Esophagus squamous epithelium (tissue), 5 donors: Measurements from ENCODE around the gene FGFRL1. TPM values are rescaled to one million over a fixed set of nuclear protein-coding genes. Genes with fewer than 3 reads are reported as not detected.

Experiments used
- DNase-seq: peaks from one replicate; lab custom pipeline; 2025; lab: John Stamatoyannopoulos, UW
- H3K27ac ChIP-seq, 4 donors: fragments of 200-600 bp; sonication (generic); one replicate each; pipeline ENCODE4 v1.5.1; 2016 to 2019; ENCODE audit warnings: mild to moderate bottlenecking in 1 of 4
- H3K27me3 ChIP-seq, 4 donors: fragments of 200-600 bp; sonication (generic); 1 replicate in 3 of 4; 2 replicates in 1 of 4; pipeline versions ENCODE4 v1.5.1 to v1.6.0; 2017 to 2021; ENCODE audit warnings: antibody characterized with exemption in 1 of 4
- H3K36me3 ChIP-seq, 3 donors: fragments of 200-600 bp; sonication (generic); one replicate each; pipeline ENCODE4 v1.5.1; 2016 to 2019
- H3K4me1 ChIP-seq, 3 donors: fragments of 200-600 bp; sonication (generic); one replicate each; pipeline ENCODE4 v1.5.1; 2017 to 2019
- H3K4me3 ChIP-seq, 4 donors: fragments of 200-600 bp; sonication (generic); 1 replicate in 3 of 4; 2 replicates in 1 of 4; pipeline ENCODE4 v1.5.1; 2016 to 2019; ENCODE audit warnings: mild to moderate bottlenecking in 2 of 4, moderate library complexity in 1 of 4
- H3K9me3 ChIP-seq, 3 donors: fragments of 200-600 bp; sonication (generic); one replicate each; pipeline ENCODE4 v1.5.1; 2016 to 2019
- POLR2A ChIP-seq, 4 donors: fragments of 450-650 bp; IDR thresholded peaks; one replicate each; pipeline ENCODE4 v1.6.1; 2017; ENCODE audit warnings: antibody characterized with exemption in 4 of 4, mild to moderate bottlenecking in 4 of 4, moderate library complexity in 3 of 4
- WGBS, 2 donors: methylation state at CpG; one replicate each; pipeline ENCODE4 v1.1.5; 2018; 5-methylcytosine and 5-hydroxymethylcytosine counted together
- intact Hi-C: fragments of 100-400 bp; cut with DNase I; formaldehyde crosslinking; loops from one replicate; pipeline ENCODE4 v1.15.0; 2022
- total RNA-seq, 4 donors: library from RNA; depleted of rRNA; stranded (reverse); fragments of >200 nt; gene quantifications; one replicate each; pipeline ENCODE4 v1.1.0, GENCODE V29; 2016
- TF ChIP-seq, protein P1 (sequence below), 6 experiments: fragments of 450-650 bp in 4 of 6; fragments of 200-600 bp in 2 of 6; sonication (generic) in 2 of 6; IDR thresholded peaks; one replicate each; pipeline ENCODE4 v1.5.1; 2016 to 2019; ENCODE audit warnings: antibody characterized with exemption in 6 of 6, mild to moderate bottlenecking in 4 of 6, moderate library complexity in 4 of 6
- donor health status: DM: yes; HTN: yes; CAD: no.

Gene FGFRL1
- total RNA-seq, 4 donors from 2014 or later, result 2.8 to 10.1 (median 4.7) TPM

DNA sequence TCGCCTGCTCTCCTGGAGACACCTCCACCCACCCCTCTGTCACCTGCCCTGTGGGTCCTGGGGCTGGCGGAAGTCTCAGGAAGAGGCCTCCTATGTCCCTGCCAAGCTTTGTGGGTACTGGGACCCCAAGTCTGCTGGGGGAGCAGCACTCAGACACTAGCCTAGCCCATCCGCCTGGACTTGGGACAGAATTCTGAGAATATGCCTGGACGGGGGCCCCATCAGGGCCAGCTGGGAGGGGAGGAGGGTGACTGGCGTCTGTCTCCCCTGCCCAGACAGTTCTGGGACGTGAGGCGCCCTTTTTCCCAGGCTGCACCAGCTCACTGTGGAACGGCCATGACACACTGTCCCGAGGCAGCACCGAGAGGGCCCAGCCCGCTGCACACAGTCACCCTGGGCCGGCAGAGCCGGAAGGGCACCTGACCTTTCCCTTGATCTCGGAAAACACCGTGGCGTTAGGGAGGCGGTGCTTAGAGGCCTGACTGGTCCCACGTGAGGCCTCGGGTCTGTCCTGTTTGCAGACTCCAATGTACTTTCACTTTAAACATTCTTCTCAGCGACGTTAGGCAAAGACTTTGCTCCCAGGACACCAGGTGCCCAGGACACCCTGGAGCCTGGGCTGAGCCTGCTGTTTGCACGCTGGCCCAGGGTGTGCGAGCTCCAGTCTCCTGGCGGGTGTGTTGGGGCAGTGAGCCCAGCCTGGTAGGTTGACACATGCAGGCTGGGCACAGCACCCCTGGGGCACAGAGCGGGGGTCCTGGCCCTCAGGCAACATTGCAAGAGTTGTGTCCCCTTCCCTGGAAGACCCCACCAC, 18.9 kb upstream of the FGFRL1 start:
- intact Hi-C loops, result no loop called here
- Histone ChIP-seq H3K4me1 (peaks cover 17 to 42% (median 17%) of the 10 kb centered on the region in 3 donors), H3K27ac (peak overlapping the region; percentile 30 to 65 (median 60)), H3K4me3 (peak overlapping the region; percentile 4 to 51 (median 28)), H3K36me3 (peaks cover 0 to 35% (median 0%) of the 10 kb centered on the region in 3 donors), H3K9me3 (no peaks in the 10 kb centered on the region), H3K27me3 (peaks cover 0 to 22% (median under 1%) of the 10 kb centered on the region in 4 donors)
- WGBS, 2 donors, result 75% methylated on average over 8 of the region's 25 CpGs; no CpG with 5 or more reads in 1 of the 2 donors
- no peak for DNase-seq
- no peak for TF ChIP-seq POLR2A (IDR thresholded peaks at IDR 0.05)
- TF ChIP-seq, protein P1, sequence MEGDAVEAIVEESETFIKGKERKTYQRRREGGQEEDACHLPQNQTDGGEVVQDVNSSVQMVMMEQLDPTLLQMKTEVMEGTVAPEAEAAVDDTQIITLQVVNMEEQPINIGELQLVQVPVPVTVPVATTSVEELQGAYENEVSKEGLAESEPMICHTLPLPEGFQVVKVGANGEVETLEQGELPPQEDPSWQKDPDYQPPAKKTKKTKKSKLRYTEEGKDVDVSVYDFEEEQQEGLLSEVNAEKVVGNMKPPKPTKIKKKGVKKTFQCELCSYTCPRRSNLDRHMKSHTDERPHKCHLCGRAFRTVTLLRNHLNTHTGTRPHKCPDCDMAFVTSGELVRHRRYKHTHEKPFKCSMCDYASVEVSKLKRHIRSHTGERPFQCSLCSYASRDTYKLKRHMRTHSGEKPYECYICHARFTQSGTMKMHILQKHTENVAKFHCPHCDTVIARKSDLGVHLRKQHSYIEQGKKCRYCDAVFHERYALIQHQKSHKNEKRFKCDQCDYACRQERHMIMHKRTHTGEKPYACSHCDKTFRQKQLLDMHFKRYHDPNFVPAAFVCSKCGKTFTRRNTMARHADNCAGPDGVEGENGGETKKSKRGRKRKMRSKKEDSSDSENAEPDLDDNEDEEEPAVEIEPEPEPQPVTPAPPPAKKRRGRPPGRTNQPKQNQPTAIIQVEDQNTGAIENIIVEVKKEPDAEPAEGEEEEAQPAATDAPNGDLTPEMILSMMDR (IDR thresholded peaks at IDR 0.05), result no peak

DNA sequence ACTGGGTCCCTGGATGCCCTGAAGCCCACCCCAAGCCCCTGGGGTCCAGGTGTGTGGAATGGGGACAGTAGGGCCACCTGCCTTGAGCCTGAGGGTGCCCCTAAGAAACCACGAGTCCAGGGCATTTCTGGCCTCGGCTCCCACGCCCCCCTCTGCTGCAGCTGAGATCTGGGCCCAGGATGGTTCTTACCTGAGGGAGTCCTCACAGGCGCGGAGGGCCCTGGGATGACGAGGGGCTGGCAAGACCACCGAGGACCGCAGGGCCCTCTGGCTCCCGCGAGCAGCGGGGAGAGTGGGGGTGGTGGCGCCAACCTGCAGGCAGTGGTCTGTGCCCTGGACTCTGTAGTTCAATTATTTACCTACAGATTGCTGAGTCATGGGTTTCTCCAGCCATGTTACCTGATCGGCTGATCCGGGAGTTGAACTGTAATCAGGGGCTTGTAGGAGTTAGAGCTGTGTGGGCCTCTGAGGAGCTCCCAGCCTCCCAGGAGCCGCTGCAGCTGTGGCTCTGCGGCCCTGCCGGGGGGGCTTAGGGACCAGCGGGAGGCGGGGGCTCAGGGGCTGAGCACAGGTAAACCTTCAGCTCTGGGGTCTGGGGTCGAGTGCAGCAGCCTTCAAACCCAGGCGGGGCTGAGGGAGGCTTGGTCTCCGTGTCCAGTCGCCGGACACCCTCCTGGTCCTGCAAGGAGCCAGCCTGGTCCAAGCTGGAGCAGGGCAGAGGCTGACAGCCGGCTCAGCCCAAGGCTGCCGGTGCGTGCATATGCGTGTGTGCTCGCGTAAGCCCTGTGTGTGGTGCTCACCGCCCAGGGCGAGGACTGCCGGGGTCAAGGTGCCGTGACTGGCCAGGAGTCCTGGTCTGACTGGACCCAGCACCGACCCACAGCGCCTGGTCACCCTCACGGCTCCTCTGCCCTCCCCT, 18.1 kb upstream of the FGFRL1 start, which contains the start of gene SLC26A1:
Gene SLC26A1, minus strand, starts transcription at position 294 of the 919 bp plus-strand sequence. CDS start 1,701 bp downstream, outside the sequence.
- TF ChIP-seq, protein P1 (IDR thresholded peaks at IDR 0.05), result no peak
- no peak for TF ChIP-seq POLR2A (IDR thresholded peaks at IDR 0.05)
- Histone ChIP-seq H3K27me3 (peaks cover 0 to 30% (median 8%) of the 10 kb centered on the region in 4 donors), H3K9me3 (no peaks in the 10 kb centered on the region), H3K36me3 (peaks cover 0 to 35% (median 0%) of the 10 kb centered on the region in 3 donors), H3K4me1 (peaks cover 16 to 42% (median 17%) of the 10 kb centered on the region in 3 donors), H3K27ac (peak within 1 kb of the TSS; percentile 30 to 65 (median 60)), H3K4me3 (peak within 1 kb of the TSS; percentile 4 to 51 (median 28))
- no peak for DNase-seq
- intact Hi-C loops, result no loop called here
- WGBS, 2 donors, result 85% methylated on average over 4 of the region's 37 CpGs; no CpG with 5 or more reads in 1 of the 2 donors

DNA sequence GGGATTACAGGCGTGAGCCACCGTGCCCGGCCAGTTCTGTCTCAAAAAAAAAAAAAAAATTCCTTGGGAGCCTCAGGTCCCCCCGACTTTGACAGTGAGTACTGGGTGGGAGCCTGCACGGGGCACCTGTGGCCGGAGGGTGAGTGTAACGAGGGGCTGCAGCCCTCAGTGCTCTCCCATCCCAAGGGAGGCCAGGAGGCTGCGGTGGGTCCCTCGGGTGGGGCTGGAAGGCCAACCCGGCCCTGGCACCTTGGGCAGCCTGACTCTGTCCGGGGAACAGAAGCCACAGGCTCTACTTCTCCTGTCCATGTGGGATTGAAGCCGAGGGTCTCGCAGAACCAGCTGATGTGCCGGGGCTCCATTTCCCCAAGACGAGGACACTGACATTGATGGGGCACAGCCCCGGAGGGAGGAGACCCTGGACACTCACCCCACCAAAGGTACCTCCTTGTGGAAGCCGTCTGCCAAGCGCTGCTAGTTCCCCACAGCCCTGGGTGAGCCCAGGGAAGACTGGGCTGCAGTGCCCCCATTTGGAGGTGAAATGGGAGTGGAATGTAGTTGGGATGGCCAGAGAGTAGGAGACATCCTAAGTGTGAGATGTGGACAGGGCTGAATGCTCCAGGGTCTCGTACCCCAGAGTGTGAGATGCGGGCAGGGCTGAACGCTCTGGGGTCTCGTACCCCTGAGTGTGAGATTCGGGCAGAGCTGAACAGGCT, 16.0 kb upstream of the FGFRL1 start:
- peaks cover 0 to 50% (median 9%) of the 10 kb centered on the region in 4 donors for H3K27me3 ChIP-seq

More for the DNA sequence above, 16.0 kb upstream of the FGFRL1 start:
- Histone ChIP-seq H3K4me1 (peaks cover 16 to 40% (median 17%) of the 10 kb centered on the region in 3 donors), H3K4me3 (no peak overlapping the region), H3K9me3 (no peaks in the 10 kb centered on the region), H3K27ac (no peak overlapping the region), H3K36me3 (peaks cover 0 to 16% (median 0%) of the 10 kb centered on the region in 3 donors)
- intact Hi-C loops, result no loop called here
- no peak for DNase-seq
- no peak for TF ChIP-seq POLR2A (IDR thresholded peaks at IDR 0.05)
- TF ChIP-seq, protein P1 (IDR thresholded peaks at IDR 0.05), result no peak
- 81% methylated on average over 12 of the region's 23 CpGs; no CpG with 5 or more reads in 1 of the 2 donors for WGBS, 2 donors
